Loucy (cell line): ENCODE results near the gene AHRR.

Experiments
- CTCF ChIP-seq: fragments of 200-600 bp; sonication (generic); conservative IDR thresholded peaks from 2 replicates; pipeline ENCODE4 v1.5.1; 2014; ENCODE audit warnings: mild to moderate bottlenecking, antibody characterized with exemption, low read length
- EZH2phosphoT487 ChIP-seq: fragments of 200-600 bp; IDR thresholded peaks from 2 replicates; pipeline ENCODE4 v1.6.1; 2018; ENCODE audit warnings: antibody characterized with exemption, mild to moderate bottlenecking, moderate library complexity, borderline replicate concordance

- TF ChIP-seq CTCF (no peak), EZH2phosphoT487 (no peak)
Observed at GRCh38 chr5:366541-367357, 45.2 kb downstream of the AHRR start.
